IMR-90 (cell line): Measurements from ENCODE around the gene ANO2. TPM values are rescaled to one million over a fixed set of nuclear protein-coding genes. Genes with fewer than 3 reads are reported as not detected.

Experiments used
- ATAC-seq: fragments of 200-7000 bp; cut with Tn5 transposase; 2 replicates; pipeline ENCODE4 v1.9.1; 2020; ENCODE audit warnings: low read depth, mild to moderate bottlenecking, moderate library complexity
- BruUV-seq: library from RNA; stranded (reverse); fragments of 400-500 nt; replicated peaks from 2 replicates; lab custom pipeline; 2021; lab: Mats Ljungman, UMichigan
- CTCF ChIA-PET: fragments of 300-600 bp; formaldehyde crosslinking; extraction: SDS; loops from one replicate; lab custom pipeline; 2021; ENCODE audit warnings: antibody characterized with exemption; lab: Yijun Ruan, JAX
- POLR2A ChIA-PET: fragments of 300-600 bp; sonication (Branson Sonifier 250); formaldehyde crosslinking; loops from one replicate; lab custom pipeline; 2022; ENCODE audit warnings: antibody characterized with exemption; ENCODE audit not compliant: unreplicated experiment; lab: Charles Lee
- DNase-seq: peaks from one replicate; pipeline ENCODE4 v3.0.0; 2013
- H2AFZ ChIP-seq: replicated peaks from 2 replicates; pipeline ENCODE3; 2013; ENCODE audit warnings: low read length, mild to moderate bottlenecking; ENCODE audit not compliant: poor library complexity
- H2AK5ac ChIP-seq: 2 replicates; pipeline ENCODE4 v1.6.1; 2013; ENCODE audit warnings: low read depth, low read length, inconsistent platforms
- H2AK9ac ChIP-seq: replicated peaks from 2 replicates; pipeline ENCODE3; 2013; ENCODE audit warnings: mild to moderate bottlenecking, low read depth, low read length, moderate library complexity; ENCODE audit not compliant: poor library complexity
- H2BK120ac ChIP-seq: 2 replicates; pipeline ENCODE4 v1.6.1; 2013; ENCODE audit warnings: low read depth, low read length, inconsistent platforms
- H2BK15ac ChIP-seq: 3 replicates; pipeline ENCODE4 v1.6.1; 2013; ENCODE audit warnings: low read depth, low read length, inconsistent platforms
- H2BK20ac ChIP-seq: 2 replicates; pipeline ENCODE4 v1.6.1; 2013; ENCODE audit warnings: low read depth, mild to moderate bottlenecking, inconsistent platforms, low read length, moderate library complexity
- H2BK5ac ChIP-seq: 2 replicates; pipeline ENCODE4 v1.6.1; 2013; ENCODE audit warnings: mild to moderate bottlenecking, low read depth, low read length, inconsistent platforms; ENCODE audit not compliant: poor library complexity, severe bottlenecking
- H3K14ac ChIP-seq: replicated peaks from 2 replicates; pipeline ENCODE4 v1.6.1; 2013; ENCODE audit warnings: low read depth, low read length, inconsistent platforms
- H3K18ac ChIP-seq: 2 replicates; pipeline ENCODE4 v1.6.1; 2013; ENCODE audit warnings: low read depth, low read length, control low read depth
- H3K23ac ChIP-seq: 2 replicates; pipeline ENCODE4 v1.6.1; 2013; ENCODE audit warnings: low read depth, low read length, inconsistent platforms
- H3K27ac ChIP-seq: 2 replicates; pipeline ENCODE4 v1.5.1; 2013; ENCODE audit warnings: mild to moderate bottlenecking, control low read depth, low read length; ENCODE audit not compliant: insufficient read depth
- H3K27me3 ChIP-seq: 2 replicates; pipeline ENCODE4 v1.6.1; 2013; ENCODE audit warnings: low read length; ENCODE audit not compliant: control insufficient read depth, insufficient read depth
- H3K36me3 ChIP-seq: 2 replicates; pipeline ENCODE4 v1.6.1; 2013; ENCODE audit warnings: low read length, mixed read lengths; ENCODE audit not compliant: control insufficient read depth, insufficient read depth
- H3K4ac ChIP-seq: 2 replicates; pipeline ENCODE4 v1.6.1; 2013; ENCODE audit warnings: low read depth, low read length, inconsistent platforms
- H3K4me1 ChIP-seq: 2 replicates; pipeline ENCODE4 v1.6.1; 2013; ENCODE audit warnings: low read length, mixed read lengths; ENCODE audit not compliant: control insufficient read depth, insufficient read depth
- H3K4me2 ChIP-seq: 2 replicates; pipeline ENCODE4 v1.6.1; 2013; ENCODE audit warnings: low read depth, mild to moderate bottlenecking, control low read depth, low read length, moderate library complexity
- H3K4me3 ChIP-seq: 2 replicates; pipeline ENCODE4 v1.5.1; 2013; ENCODE audit warnings: low read depth, mild to moderate bottlenecking, control low read depth, low read length, moderate library complexity; ENCODE audit not compliant: insufficient read depth
- H3K56ac ChIP-seq: 2 replicates; pipeline ENCODE4 v1.6.1; 2013; ENCODE audit warnings: low read length, inconsistent platforms; ENCODE audit not compliant: insufficient read depth; ENCODE audit errors: extremely low read depth
- H3K79me1 ChIP-seq, 2 experiments: 2 replicates each; pipeline ENCODE4 v1.6.1; 2013; ENCODE audit warnings: low read length in 2 of 2, inconsistent platforms in 1 of 2, low read depth in 1 of 2
- H3K9ac ChIP-seq: 2 replicates; pipeline ENCODE4 v1.6.1; 2013; ENCODE audit warnings: low read depth, low read length, control low read depth
- H3K9me1 ChIP-seq: 2 replicates; pipeline ENCODE4 v1.6.1; 2013; ENCODE audit warnings: low read length, inconsistent platforms; ENCODE audit not compliant: insufficient read depth
- H3K9me3 ChIP-seq: 2 replicates; pipeline ENCODE4 v1.6.1; 2013; ENCODE audit warnings: low read length; ENCODE audit not compliant: control insufficient read depth, insufficient read depth
- H4K20me1 ChIP-seq: 2 replicates; pipeline ENCODE4 v1.6.1; 2013; ENCODE audit warnings: low read length, inconsistent platforms; ENCODE audit not compliant: insufficient read depth
- H4K5ac ChIP-seq: 2 replicates; pipeline ENCODE4 v1.6.1; 2013; ENCODE audit warnings: mild to moderate bottlenecking, low read depth, low read length, control low read depth
- H4K8ac ChIP-seq, 2 experiments: 2 replicates each; pipeline ENCODE4 v1.6.1; 2013; ENCODE audit warnings: low read depth in 2 of 2, low read length in 2 of 2, control low read depth in 1 of 2, inconsistent platforms in 1 of 2
- H4K91ac ChIP-seq: 2 replicates; pipeline ENCODE4 v1.6.1; 2013; ENCODE audit warnings: low read depth, low read length, inconsistent platforms; ENCODE audit not compliant: insufficient read depth
- BHLHE40 ChIP-seq: fragments of 150-350 bp; IDR thresholded peaks from 2 replicates; pipeline ENCODE4 v1.6.1; 2016; ENCODE audit warnings: mild to moderate bottlenecking, low read depth, low read length
- CEBPB ChIP-seq: IDR thresholded peaks from 2 replicates; pipeline ENCODE4 v1.6.1; 2012; ENCODE audit warnings: low read depth, low read length, improper control_type of control experiment
- MAFK ChIP-seq: IDR thresholded peaks from 2 replicates; pipeline ENCODE4 v1.6.1; 2012; ENCODE audit warnings: low read depth, low read length, improper control_type of control experiment
- MAZ ChIP-seq: IDR thresholded peaks from 2 replicates; pipeline ENCODE4 v1.6.1; 2012; ENCODE audit warnings: low read depth, mild to moderate bottlenecking, low read length, improper control_type of control experiment, moderate library complexity, borderline replicate concordance
- MXI1 ChIP-seq: IDR thresholded peaks from 2 replicates; pipeline ENCODE4 v1.6.1; 2012; ENCODE audit warnings: low read depth, mild to moderate bottlenecking, low read length, moderate library complexity, borderline replicate concordance
- POLR2A ChIP-seq: IDR thresholded peaks from 2 replicates; pipeline ENCODE4 v1.6.1; 2012; ENCODE audit warnings: mild to moderate bottlenecking, low read depth, low read length
- RAD21 ChIP-seq: IDR thresholded peaks from 2 replicates; pipeline ENCODE4 v1.6.1; 2012; ENCODE audit warnings: low read length, improper control_type of control experiment
- RCOR1 ChIP-seq: IDR thresholded peaks from 2 replicates; pipeline ENCODE4 v1.6.1; 2012; ENCODE audit warnings: mild to moderate bottlenecking, low read length, improper control_type of control experiment; ENCODE audit not compliant: insufficient replicate concordance
- SMC3 ChIP-seq: fragments of 150-350 bp; IDR thresholded peaks from 2 replicates; pipeline ENCODE4 v1.6.1; 2016; ENCODE audit warnings: low read depth, mild to moderate bottlenecking, antibody characterized with exemption, low read length, moderate library complexity
- WGBS, 2 experiments: methylation state at CpG; one replicate each; pipeline versions ENCODE4 v1.1.5 to v1.1.7; 2013; ENCODE audit warnings: missing lambda C conversion rate in 2 of 2; ENCODE audit not compliant: insufficient read length in 1 of 2; ENCODE audit errors: extremely low coverage in 2 of 2; 5-methylcytosine and 5-hydroxymethylcytosine counted together
- dilution Hi-C: fragments of 300-500 bp; cut with HindIII; formaldehyde crosslinking; loops from one replicate; pipeline ENCODE4 v1.14.3; 2018; ENCODE audit warnings: low sequenced_read_pairs; ENCODE audit not compliant: unreplicated experiment
- in situ Hi-C: fragments of 300-500 bp; cut with MboI; formaldehyde crosslinking; loops from 3 replicates; pipeline ENCODE4 v1.14.3; 2019; ENCODE audit warnings: low sequenced_read_pairs, inconsistent platforms, mixed read lengths
- intact Hi-C: fragments of 100-400 bp; cut with micrococcal nuclease; formaldehyde crosslinking; loops from 2 replicates; pipeline ENCODE4 v1.10.0; 2022
- polyA plus RNA-seq, 3 experiments: library from polyadenylated mRNA; depleted of rRNA; stranded (reverse); fragments of >200 nt; gene quantifications; 2 replicates each; pipeline ENCODE4 v1.2.3, GENCODE V29; 2012; ENCODE audit warnings: low replicate concordance in 1 of 3
- total RNA-seq: library from RNA; depleted of rRNA; stranded (reverse); fragments of >200 nt; gene quantifications from 2 replicates; pipeline ENCODE4 v1.2.3, GENCODE V29; 2012
- TF ChIP-seq, protein P1 (sequence below): fragments of 150-350 bp; IDR thresholded peaks from 2 replicates; pipeline ENCODE4 v1.6.1; 2016; ENCODE audit warnings: low read depth, mild to moderate bottlenecking, low read length, moderate library complexity, borderline replicate concordance

ANO2 gene
- total and polyA plus RNA-seq, 2 of the 4 experiments (the other 2 are of a cell fraction): 0.22 TPM; not detected in 1

- H4K20me1 ChIP-seq: no peaks in the 10 kb centered on the region
- H3K4me1 ChIP-seq: no peaks in the 10 kb centered on the region
- POLR2A ChIA-PET: no interaction called here
- H3K9ac ChIP-seq: no peak overlapping the region
- intact Hi-C loops: no loop called here
- no peak overlapping the region for H3K18ac ChIP-seq
- in situ Hi-C loops: no loop called here
- H4K5ac ChIP-seq: no peak overlapping the region
- H3K4ac ChIP-seq: no peak overlapping the region
- no peak overlapping the region for H2BK5ac ChIP-seq
- no peak overlapping the region for H2AK9ac ChIP-seq
- no peak overlapping the region for H3K27ac ChIP-seq
- no peak overlapping the region for H2AK5ac ChIP-seq
- H2BK15ac ChIP-seq: no peak overlapping the region
- H3K4me2 ChIP-seq: no peak overlapping the region
- no peak overlapping the region for H3K23ac ChIP-seq
- H2AFZ ChIP-seq: no peak overlapping the region
- dilution Hi-C loops: no loop called here
- H3K9me3 ChIP-seq: no peaks in the 10 kb centered on the region
- H4K91ac ChIP-seq: no peak overlapping the region
- no peak overlapping the region for H3K56ac ChIP-seq
- H2BK120ac ChIP-seq: no peak overlapping the region
- no peak overlapping the region for H4K8ac ChIP-seq
- H3K27me3 ChIP-seq: peaks cover 4% of the 10 kb centered on the region
- WGBS, 2 experiments: 95% methylated on average over 2 of the region's 2 CpGs; no CpG with 5 or more reads in 1 of the 2 experiments
- no TSS peak for BruUV-seq
- CTCF ChIA-PET: no interaction called here
- TF ChIP-seq MAZ: no peak
- TF ChIP-seq POLR2A: no peak
- TF ChIP-seq RAD21: no peak
- no peak for TF ChIP-seq SMC3
- no peak for TF ChIP-seq RCOR1
- TF ChIP-seq MAFK: no peak
- TF ChIP-seq, protein P1, sequence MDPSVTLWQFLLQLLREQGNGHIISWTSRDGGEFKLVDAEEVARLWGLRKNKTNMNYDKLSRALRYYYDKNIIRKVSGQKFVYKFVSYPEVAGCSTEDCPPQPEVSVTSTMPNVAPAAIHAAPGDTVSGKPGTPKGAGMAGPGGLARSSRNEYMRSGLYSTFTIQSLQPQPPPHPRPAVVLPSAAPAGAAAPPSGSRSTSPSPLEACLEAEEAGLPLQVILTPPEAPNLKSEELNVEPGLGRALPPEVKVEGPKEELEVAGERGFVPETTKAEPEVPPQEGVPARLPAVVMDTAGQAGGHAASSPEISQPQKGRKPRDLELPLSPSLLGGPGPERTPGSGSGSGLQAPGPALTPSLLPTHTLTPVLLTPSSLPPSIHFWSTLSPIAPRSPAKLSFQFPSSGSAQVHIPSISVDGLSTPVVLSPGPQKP: no peak
- TF ChIP-seq CEBPB: no peak
- no peak for TF ChIP-seq BHLHE40
- no peak for TF ChIP-seq MXI1
- no peak for DNase-seq
- no peaks in the 10 kb centered on the region for H3K36me3 ChIP-seq
- no peaks in the 10 kb centered on the region for H3K9me1 ChIP-seq
- H3K14ac ChIP-seq: no peak overlapping the region
- no peaks in the 10 kb centered on the region for H3K79me1 ChIP-seq
- no peak overlapping the region for H2BK20ac ChIP-seq
- H3K4me3 ChIP-seq: no peak overlapping the region
- no peak for ATAC-seq
These were observed 79.7 kb downstream of the ANO2 start for GRCh38 chr12:5865397-5865796.
